ENCODE results near the gene SPACA7.

Gene SPACA7

DNA sequence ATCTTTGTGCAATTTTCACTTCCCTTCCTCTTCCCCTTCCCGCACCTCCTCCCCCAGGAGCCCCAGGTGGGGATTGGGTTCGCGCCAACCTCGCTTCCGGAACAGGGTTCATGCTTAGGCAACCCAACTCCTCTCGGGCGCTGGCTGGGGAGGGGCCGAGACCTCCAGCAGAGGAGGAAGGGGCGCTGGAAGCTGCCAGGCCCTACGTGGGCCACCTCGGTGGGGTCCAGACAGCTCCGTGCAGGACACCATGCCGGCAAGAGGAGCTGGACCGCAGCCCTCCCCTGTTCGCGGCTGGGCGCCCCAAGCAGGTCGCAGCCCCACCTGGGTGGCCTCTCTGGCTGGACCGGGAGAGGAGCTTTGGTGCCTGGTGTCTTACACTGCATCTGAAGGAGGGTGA lies 91.1 kb downstream of the SPACA7 start:
- no peak for DNase-seq

GRCh38 chr13:112468069-112468468 lies 91.9 kb downstream of the SPACA7 start:
- no peak for DNase-seq

DNA sequence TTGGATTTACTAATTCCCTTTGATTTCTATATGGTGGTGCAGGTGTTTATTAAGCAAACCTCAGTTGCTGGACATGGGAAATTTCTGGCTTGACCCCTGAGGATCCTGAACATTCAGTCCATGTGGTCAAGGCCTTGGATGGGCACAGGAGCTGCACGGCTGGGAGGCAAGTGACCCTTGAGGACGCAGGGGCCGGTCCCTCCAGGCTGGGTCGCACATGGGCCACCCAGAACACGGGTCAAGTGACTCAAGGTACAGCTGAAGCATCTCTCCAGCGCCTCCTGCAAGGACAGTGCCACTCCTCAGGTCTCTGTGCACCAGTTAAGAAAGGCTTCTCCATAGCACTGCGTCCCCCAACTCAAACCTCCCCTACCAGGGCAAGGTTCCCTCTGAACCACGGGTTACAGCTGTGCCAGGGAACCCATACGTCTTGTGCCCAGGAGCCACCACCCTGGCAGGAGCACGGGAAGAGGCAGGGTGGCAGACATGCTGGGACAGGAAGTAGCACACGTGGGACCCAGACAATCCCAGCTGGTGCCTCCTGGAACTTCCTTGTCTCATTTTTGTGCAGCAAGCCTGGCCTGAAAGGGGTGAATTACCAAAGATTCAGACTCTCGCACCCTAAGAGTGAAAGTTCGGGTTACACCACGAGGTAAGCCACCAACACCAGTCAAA lies 93.1 kb downstream of the SPACA7 start:
- no peak for DNase-seq

DNA sequence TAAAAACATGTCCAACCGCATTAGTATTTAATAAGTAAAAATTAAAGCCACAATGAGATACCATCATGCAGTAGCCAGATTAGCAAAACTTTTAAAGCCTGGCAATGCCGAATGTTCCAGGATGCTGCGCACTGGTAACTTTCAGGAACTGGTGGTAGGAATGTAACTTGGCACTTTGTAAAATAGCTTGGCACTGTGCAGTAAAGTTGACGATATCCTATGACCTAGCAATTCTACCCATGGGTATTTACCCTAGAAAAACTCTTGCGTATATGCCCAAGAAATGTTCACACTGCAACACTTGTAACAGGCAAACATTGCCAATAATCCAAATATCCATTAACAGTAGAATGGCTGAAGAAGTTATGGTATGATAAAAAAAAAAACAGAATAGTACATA lies 97.7 kb downstream of the SPACA7 start:
- no peak for DNase-seq

GRCh38 chr13:112474869-112475268 lies 98.7 kb downstream of the SPACA7 start:
- no peak for DNase-seq

GRCh38 chr13:112475889-112476288 lies 99.7 kb downstream of the SPACA7 start:
- DNase-seq = no peak

DNA sequence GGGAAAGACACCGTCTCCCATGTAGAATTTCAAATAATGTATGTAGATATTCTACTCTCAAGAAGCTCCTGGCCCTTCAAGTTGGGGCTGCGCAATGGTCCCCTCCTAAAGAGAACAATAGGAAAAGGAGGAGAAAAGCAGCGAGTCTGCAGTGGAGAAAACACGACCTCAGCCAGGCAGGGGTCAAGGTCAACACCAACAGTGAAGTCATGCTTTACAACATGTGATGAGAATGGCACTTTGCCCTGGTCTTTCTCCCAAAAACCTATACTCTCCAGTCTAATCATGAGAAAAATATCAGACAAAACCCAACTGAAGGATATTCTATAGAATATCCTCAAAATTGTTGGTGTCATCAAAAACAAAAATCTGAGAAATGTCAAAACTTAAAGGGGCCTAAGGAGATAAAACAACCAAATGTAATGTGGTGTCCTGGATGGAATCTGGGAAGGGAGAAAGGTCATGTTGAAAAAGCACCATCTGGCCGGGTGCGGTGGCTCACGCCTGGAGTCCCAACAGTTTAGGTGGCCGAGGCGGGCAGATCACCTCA lies 101.0 kb downstream of the SPACA7 start:
- no peak for DNase-seq

DNA sequence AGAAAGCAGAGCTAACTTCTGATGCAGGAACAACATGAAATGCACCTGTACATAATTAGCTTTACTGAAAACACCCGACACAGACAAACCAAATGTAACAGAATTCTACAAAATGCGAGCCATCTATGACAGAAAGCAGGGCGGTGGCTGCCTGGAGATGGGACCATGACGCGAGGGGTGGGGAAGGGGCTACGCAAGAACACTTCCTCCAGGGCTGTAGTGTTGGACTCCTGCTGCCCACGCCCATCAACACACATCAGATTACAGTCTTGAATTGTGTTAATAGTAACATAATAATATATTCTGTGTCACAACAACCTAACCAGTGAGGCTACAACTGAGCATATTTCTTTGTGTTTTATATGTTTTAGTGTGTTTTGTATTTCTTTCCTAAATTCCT lies 103.2 kb downstream of the SPACA7 start:
- no peak for DNase-seq

DNA sequence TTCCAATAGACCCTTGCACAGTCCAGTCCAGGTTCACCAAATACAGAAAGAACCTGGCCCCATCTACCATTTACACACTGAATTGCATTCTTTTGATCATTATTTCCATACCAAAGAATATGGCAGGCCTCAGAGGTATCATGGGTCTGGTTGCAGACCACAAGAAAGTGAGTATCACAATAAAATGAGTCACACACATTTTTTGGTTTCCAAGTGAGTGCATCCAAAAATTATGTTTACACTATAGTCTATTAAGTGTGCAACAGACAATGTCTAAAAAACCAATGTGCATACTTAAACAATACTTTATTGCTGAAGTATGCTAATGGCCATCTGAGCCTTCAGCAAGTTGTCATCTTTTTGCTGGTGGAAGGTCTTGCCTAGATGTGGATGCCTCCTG lies 105.3 kb downstream of the SPACA7 start:
- no peak for DNase-seq

GRCh38 chr13:112483299-112483698 lies 107.1 kb downstream of the SPACA7 start:
- no peak for DNase-seq

Data from stimulated activated CD8-positive, alpha-beta memory T cell treated with anti-CD3 and anti-CD28 coated beads, Interleukin-4, amount 100 ng/mL, for 48 hours (primary cell).